ENCODE results near the gene SYT15.
"Not testable (repeated sequence)": the region's sequence is repeated elsewhere in the genome, so short reads cannot be mapped to it uniquely, and the experiment has no call there.

Gene SYT15

GRCh38 chr10:46631683-46632082, 52.8 kb downstream of the SYT15 start:
- not testable (repeated sequence) for DNase-seq (ENCODE audit: insufficient read length, low spot score); FAIRE-seq

- FAIRE-seq; DNase-seq (ENCODE audit: insufficient read length, low spot score): not testable (repeated sequence)
These were observed 55.8 kb downstream of the SYT15 start for GRCh38 chr10:46634698-46635097.

GRCh38 chr10:46635364-46635959, 56.5 kb downstream of the SYT15 start:
- not testable (repeated sequence) for DNase-seq (ENCODE audit: insufficient read length, low spot score); FAIRE-seq

- DNase-seq (ENCODE audit: insufficient read length, low spot score); FAIRE-seq: not testable (repeated sequence)
These were observed 61.1 kb downstream of the SYT15 start for GRCh38 chr10:46640005-46640404.

All from GM12891 (cell line).